Activated CD8-positive, alpha-beta memory T cell treated with anti-CD3 and anti-CD28 coated beads for 48 hours (primary cell): ENCODE data around the gene CEP63.

ENCODE experiments used
- DNase-seq, 3 experiments: peaks; one replicate each; pipeline ENCODE4 v3.0.0-alpha.2; 2020; ENCODE audit warnings: low read depth in 2 of 3, low spot score in 2 of 3

Gene CEP63

DNA sequence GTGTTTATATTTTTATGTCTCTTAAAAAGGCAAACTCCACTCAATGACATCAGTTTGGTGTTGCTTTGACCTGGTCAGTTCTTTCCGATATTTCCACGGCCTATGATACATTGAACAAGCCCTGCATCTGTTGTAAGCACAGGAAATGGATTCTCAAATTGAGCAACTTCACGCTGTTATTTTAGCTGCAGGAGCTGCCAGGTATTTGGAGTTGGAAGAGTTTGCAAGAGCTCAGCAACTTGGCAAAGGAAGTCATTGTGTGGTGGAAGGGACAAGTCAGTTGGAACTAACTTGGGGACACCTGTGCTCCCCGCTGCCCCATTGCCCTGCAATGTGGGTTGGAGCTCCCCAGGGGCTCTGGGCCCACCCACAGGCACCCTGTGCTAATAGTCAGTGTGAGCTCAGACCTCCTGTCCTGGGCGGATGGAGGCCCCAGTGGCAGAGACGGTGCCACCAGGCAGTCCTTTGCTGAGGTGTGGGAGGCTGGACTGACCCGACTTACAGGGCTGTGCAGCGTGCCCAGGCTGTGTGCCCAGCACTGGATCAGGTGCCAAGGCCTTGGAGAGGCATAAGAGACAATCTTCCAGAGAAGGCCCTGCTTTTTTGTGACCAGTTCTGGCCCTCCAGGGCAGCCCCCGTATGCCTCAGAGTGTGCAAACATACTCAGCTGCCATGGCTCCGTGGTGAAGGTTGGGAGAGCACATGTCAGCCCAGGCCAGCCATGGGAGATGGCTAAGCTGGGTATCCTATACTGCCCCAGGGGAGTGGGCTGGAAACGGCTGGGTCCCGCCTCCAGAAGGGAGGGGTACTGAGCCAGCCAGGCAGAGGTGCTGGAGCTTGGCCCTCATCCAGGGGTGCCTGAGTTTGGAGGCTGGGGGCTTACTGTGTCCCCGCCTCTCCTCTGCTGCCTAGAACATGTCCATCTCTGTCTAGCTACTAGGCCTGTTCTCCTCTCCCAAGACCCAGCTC lies 121.5 kb downstream of the CEP63 start:
- no peak for DNase-seq

DNA sequence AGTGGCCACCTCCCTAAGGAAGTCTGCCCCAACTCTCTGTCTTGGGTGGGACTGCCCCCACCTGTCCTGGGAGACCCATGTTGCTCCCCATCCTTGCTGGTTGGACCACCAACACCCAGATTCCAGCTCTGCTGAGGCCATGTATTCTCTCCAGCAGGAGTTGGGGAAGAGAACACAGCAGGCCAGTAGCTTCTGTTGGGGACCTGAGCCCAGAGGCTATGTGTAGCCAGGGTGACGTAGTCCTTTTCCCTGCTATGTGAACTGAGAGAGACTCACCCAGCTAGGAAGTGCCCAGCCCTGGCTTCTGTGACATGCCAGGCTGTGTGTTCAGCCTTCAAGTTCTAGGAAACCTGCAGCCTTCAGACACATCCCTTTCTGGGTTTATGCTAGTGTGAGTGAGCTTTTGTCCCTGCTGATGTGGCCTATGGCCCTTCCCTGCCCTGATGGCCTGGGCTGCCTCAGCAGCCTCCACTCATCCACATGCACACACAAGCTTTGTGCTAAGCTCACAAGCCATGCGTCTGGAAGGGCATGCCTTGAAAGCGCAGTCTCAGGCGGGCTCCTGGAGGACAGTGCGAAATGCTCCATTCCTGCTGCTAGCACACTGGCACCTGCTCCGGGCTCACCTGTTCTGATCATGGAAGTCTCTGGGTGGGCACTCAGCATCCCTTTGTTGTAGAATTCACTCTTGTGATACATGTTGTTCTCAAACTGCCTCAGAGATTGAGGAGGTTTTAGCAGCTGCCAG lies 122.3 kb downstream of the CEP63 start:
- DNase-seq, result no peak

GRCh38 chr3:134608771-134609435 lies 123.0 kb downstream of the CEP63 start:
- no peak for DNase-seq

DNA sequence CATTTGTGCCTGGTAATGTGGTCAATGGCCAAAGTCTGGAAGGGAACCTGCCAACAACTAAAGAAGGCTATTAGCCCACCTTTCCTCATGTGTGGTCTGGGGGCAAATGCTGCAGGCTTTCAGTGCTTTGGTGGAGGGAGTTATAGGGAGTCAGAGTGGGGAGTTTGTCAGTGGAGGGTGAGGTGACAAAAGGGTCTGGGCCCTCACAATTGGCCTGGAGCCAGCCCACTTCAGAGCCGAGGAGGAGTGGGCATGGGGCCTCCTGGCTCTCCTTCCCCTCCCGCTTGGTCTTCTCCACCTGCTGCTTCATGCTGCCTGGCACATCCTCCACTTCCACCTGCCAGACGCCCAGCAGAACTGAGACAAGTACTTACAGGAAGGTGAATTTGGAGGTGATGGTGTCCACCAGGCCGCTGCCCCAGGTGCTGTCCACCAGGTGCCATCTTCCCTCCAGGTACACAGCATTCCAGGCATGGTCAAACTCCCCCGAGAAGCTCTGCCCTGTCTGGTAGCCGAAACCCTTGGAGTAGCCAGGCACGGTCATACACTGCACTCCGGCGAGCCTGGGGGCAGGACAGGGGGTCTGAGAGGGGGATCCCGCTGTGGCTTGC lies 124.1 kb downstream of the CEP63 start:
- no peak for DNase-seq

DNA sequence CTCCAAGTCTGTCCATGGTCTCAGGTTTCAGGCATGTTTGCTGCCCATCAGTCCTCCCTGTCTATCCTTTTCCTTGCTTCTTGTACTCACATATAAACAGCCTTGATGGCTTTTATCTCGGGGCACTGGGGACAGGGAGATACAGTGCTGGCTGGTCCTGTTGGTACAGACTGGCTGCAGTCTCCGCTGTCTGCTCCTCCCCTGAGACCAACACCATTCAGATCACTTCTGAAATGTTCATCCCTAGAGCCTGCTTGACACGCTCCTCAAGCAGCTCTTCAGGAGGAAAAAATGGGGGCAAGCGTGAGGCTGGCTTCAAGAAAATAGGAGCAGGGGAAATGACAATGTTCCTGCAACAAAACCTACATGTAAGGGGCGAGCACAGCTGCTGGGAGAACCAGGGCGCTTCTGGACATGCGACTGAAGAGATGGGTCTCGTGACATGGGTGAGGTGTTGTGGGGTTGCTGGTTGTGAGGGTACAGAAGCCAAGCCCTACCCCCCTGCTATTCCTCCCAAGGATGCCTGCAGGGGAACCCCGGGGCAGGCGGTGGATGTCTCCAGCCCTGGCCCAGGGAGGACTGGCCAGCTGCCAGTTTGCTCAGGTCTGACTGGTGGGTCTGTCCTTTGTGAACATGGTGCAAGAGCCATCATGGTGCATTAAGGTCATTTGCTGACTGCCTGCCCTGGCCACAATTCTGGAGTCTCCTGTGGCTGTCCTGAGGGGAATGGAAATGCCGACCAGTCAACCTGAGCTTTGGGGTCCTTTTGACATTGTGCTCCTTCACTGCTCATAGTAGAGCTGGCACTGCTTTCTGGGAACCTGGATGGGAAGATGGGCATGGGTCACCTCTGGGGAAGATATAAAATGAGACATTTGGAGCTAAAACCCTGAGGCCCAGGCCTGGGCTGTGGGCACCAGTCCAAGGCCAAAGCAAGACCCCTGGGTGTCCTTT lies 124.9 kb downstream of the CEP63 start:
- DNase-seq, result no peak

DNA sequence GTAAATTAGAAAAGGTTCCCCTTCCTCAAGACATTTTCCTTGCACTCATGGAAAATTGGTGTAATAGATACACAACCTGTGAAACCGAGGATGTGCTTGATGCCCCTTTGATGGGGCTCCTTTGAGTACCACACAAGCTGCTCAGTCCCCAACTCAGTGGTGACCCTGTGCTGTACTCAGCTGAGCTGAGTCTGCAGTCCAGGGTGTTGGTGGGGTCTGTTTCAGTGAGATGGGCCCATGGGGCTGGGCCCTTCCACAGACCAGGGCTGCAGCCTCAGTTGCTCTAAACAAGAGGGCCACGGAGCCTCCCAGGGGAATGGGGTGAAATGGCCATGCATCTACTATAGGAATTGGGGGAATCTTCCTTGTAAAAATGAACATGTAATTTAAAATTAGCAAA lies 125.7 kb downstream of the CEP63 start:
- DNase-seq, result no peak

DNA sequence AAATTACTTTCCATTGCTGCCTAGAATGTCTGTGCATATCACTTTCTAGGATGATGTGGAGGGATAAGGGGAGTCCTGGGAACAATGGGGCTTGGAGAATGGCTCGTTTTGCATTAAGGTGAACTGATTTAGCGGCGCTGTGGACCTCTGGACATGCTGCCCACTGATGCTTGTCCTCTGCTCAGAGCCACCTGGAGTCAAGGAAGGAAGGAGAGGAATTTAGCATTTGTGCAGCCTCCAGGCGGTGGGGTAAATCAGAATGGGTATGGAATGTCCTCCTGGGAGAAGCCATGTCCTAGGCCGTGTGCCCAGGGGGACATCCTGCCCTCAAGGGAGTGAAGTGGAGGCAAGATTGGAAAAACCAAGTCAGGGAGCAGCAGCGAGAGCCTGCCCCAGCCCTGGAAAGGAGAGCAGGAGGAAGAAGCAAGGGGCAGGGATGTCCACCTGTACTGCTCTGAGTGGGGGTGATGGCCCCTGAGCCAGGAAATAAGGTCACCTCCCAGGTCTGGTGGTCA lies 127.2 kb downstream of the CEP63 start:
- no peak for DNase-seq

DNA sequence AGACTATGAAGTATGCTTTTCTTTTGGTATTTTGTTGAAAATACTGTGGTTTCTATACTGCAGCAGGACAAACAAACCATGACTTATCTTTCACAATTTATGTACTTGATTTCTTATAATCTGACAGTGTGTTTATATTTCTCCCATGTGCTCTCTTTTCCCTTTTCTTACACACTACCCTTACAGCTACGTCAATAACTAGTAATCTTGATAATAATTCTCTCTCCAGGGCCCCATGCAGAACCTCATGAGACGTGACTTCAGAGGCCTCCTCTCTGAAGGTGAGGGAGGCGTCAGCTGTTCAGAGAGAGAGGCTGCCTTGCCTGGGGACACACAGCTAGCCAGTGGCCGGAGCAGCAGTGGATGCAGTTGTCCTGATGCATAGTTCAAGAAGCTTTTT lies 129.1 kb downstream of the CEP63 start:
- DNase-seq, result no peak

- DNase-seq, result no peak
Measured at GRCh38 chr3:134615743-134616142, 129.9 kb downstream of the CEP63 start.

DNA sequence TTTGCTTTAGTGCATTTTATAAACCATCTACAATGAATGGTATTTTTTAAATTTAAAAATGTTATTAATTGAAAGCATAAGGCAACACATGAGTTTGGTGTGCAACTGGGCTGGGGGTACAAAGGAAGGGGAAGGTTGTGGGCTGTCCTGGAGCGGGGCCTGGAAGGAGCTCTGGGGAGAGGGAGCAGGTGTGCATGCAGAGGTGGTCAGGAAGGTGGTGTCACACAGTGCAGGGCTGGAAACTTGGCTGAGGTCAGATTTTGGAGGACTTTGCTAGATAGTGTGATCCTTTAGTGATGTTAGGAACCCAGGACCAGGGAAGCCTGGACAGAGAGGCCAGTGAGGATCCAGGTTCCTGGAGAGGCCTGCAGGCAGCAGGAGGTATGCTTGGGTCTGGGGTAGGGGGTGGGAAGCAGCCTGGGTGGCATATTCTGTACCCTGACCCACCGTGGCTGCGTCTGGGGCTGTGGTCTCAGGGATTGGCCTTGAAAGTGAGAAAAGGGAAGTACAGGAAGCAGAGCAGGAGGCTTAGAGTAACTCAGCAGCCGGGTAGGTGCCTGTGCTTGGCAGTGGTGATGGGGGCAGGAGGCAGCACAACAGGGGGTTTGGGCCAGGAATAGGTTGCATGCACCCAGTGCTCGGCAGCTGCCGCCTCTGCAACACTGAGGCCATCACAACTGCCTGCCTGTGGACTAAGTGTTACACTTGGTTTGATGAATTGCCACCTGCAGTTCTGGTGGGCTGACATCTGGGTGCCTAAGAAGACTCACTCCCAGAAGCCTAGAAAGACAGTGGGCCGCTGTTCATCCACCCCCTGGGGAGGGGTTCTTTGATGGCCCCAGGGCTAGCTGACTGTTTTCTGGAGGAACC lies 132.0 kb downstream of the CEP63 start:
- DNase-seq, result no peak

DNA sequence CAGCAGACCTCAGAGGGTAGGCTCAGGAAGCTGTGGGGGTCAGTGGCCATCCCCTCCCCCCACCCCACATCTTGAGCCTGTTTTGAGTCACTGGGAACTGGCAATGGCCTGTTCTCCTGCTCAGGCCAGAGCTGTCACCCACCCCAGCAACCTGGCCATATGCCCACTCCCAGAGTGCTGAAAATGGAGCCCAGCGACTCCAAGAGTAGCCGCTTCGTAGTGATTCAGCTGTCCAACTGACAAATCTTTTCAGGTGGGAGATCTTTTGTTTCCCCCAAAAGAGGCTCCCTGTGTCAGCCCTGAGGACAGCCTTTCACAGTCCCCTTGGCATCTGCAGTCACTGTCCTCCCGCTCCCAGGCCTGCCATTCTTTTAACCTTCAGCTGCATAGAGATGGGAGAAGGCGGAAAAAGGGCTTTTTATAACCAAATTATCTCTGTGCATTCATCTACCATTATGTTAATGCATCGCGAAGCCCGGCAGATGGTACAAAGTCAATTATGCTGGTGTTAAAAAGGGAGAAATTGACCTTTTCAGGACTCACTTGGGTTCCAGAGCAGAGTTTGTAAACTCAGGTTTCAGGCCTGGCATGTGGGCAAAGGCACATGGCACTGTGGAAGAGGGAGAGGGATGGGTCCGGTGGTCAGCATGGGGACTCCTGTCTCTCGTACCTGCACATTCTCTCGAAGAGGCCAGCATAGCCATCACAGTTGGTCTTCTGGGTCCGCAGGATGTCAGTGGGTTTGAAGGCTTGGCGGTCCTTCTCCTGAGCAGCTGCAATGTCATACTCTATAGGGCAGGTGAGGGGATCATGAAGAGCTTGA lies 132.8 kb downstream of the CEP63 start:
- no peak for DNase-seq

DNA sequence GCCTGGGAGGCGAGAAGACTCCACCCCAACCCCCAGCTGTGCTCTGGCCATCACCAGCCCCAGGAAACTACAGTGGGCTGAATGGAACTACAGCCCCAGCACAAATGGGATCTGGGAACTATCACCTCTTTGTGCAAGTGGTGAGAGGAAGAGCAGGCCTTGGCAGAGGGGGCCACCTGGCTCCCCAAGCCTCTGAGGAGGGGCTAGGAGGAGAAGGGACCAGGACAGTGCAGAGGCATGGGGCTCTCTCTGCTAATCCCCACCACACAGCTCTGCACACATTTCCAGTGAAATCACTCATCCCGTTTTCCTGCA lies 133.4 kb downstream of the CEP63 start:
- no peak for DNase-seq

DNA sequence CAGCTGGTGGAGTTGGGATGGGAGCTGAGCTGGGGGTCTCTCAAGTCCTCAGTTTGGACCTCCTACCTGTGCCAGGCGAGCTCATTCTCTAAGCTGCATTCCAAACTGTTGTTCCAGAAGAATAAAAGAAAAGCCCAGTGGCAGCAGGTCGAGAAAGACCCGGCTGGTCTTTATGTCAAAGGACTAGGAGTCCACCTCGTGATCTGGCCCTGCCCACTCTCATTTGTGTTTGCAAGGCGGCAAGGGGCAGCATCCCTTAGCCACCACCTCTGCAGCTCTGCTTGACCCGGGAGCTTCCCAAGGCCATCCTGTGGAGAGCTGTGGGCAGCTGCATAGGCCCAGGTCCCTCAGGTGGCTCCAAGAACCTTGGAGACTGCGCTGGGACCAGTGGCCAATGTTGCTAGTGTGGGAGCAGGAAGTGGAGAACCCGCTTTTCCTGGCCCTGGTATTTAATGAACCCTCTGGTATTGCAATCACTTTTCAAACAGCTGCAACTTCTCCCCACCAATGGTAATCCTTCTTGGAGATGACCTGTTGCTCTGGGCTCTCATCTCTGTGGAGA lies 134.1 kb downstream of the CEP63 start:
- DNase-seq, result no peak

- DNase-seq, result no peak
Measured at GRCh38 chr3:134620476-134621115, 134.7 kb downstream of the CEP63 start.

DNA sequence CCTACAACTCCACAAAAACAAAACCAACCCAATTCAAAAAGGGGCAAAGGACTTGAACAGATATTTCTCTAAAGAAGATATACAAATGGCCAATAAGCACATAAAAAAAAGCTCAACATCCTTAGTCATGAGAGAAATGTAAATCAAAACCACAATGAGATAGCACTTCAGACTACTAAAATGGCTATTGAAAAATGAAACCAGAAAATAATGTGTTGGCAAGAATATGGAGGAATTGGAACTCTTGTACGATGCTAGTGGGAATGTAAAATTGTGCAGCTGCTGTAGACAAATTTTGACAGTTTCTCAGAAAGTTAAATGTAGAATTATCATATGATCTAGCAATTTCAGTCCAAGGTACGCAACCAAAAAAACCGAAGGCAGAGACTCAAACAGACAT lies 136.0 kb downstream of the CEP63 start:
- DNase-seq, result no peak

GRCh38 chr3:134622806-134623365 lies 137.0 kb downstream of the CEP63 start:
- DNase-seq, result no peak

GRCh38 chr3:134623615-134624245 lies 137.9 kb downstream of the CEP63 start:
- no peak for DNase-seq
